ENCODE results near the gene DHRS3. TPM values are rescaled to one million over a fixed set of nuclear protein-coding genes. Genes with fewer than 3 reads are reported as not detected.

Gene DHRS3
- total and polyA plus RNA-seq, 2 of the 13 experiments (the other 11 are each of a cell fraction or from before 2014, with no cell fraction given): 48.5 to 90.5 TPM

GRCh38 chr1:12634156-12634555 lies 16.1 kb upstream of the DHRS3 start (continued):
- TF ChIP-seq ARID3A (IDR thresholded peaks at IDR 0.05; ENCODE audit: low read depth, low read length) (no peak), ZNF484 (CRISPR knock-in tag; IDR thresholded peaks at IDR 0.05; ENCODE audit: borderline replicate concordance, low read depth) (no peak), JARID2 (CRISPR knock-in tag; IDR thresholded peaks at IDR 0.05; ENCODE audit: insufficient replicate concordance) (no peak), ZNF768 (CRISPR knock-in tag; IDR thresholded peaks at IDR 0.05) (no peak), ZNF441 (CRISPR knock-in tag; IDR thresholded peaks at IDR 0.05; ENCODE audit: borderline replicate concordance) (no peak), ZNF3 (CRISPR knock-in tag; IDR thresholded peaks at IDR 0.05) (no peak), POLR2G (IDR thresholded peaks at IDR 0.05; ENCODE audit: low read depth, low read length) (no peak), FOXP1 (IDR thresholded peaks at IDR 0.05) (no peak), FOXP1 (CRISPR knock-in tag; IDR thresholded peaks at IDR 0.05) (no peak)

GRCh38 chr1:12631571-12631970 lies 13.6 kb upstream of the DHRS3 start:
- ChIA-PET POLR2A (interaction anchor here (0.9 to 1.7 kb wide), 4 partner anchors 13 to 33 kb away, joined by 3 to 7 read pairs (median 4); no protein-coding TSS in a partner anchor), CTCF (ENCODE audit: low intra/inter-chr PET ratio, low total read pairs) (no interaction called here)

More at GRCh38 chr1:12631571-12631970, 13.6 kb upstream of the DHRS3 start:
- Histone ChIP-seq H3K9ac (ENCODE audit: insufficient read depth, low read depth, low read length) (no peak overlapping the region), H3K79me2 (ENCODE audit: insufficient read depth, low read length) (no peaks in the 10 kb centered on the region), H2AFZ (ENCODE audit: low read length) (no peak overlapping the region), H4K20me1 (ENCODE audit: insufficient read depth, low read length) (no peaks in the 10 kb centered on the region), H3K4me2 (ENCODE audit: low read depth, low read length) (no peak overlapping the region), H3K4me1 (ENCODE audit: insufficient read depth, low read length) (peaks cover 16% of the 10 kb centered on the region), H3K36me3 (replicated peaks in 1 of 2; ENCODE audit: control insufficient read depth in 1 of 2, insufficient read depth in 2 of 2, low read length in 2 of 2) (no peaks in the 10 kb centered on the region), H3K9me3 (ENCODE audit: low read length) (no peaks in the 10 kb centered on the region), H3K27me3 (ENCODE audit: control insufficient read depth in 1 of 2, insufficient read depth in 2 of 2, low read length in 2 of 2) (peaks cover 0 to 11% of the 10 kb centered on the region in 2 experiments; a peak in 2 of 5 replicates), H3K27ac (ENCODE audit: extremely low read length, insufficient read depth, low read length) (no peak overlapping the region), H3K4me3 (replicated peaks in 1 of 3; ENCODE audit: insufficient read depth in 1 of 3, low read depth in 2 of 3, low read length in 3 of 3) (no peak overlapping the region)
- TF ChIP-seq ZNF33B (CRISPR knock-in tag; IDR thresholded peaks at IDR 0.05) (no peak), ETS1 (CRISPR knock-in tag; IDR thresholded peaks at IDR 0.05) (no peak), HOXD1 (CRISPR knock-in tag; IDR thresholded peaks at IDR 0.05) (no peak), ZNF367 (CRISPR knock-in tag; IDR thresholded peaks at IDR 0.05; ENCODE audit: borderline replicate concordance) (no peak), ZNF839 (CRISPR knock-in tag; IDR thresholded peaks at IDR 0.05; ENCODE audit: borderline replicate concordance) (no peak), TSC22D2 (CRISPR knock-in tag; IDR thresholded peaks at IDR 0.05; ENCODE audit: borderline replicate concordance) (no peak), ARHGAP35 (CRISPR knock-in tag; IDR thresholded peaks at IDR 0.05; ENCODE audit: borderline replicate concordance) (no peak), ZNF766 (CRISPR knock-in tag; IDR thresholded peaks at IDR 0.05; ENCODE audit: borderline replicate concordance) (no peak)
- WGBS (ENCODE audit: low lambda C conversion rate): 70% methylated on average over 3 of the region's 8 CpGs
- in situ Hi-C loops (cut with HindIII; ENCODE audit: extremely low pct_ligation_motif_present, low pct_unique_long_range_greater_than_20kb): no loop called here
- FAIRE-seq: no peak
- no peak for DNase-seq (ENCODE audit: low spot score)
- no TSS peak for BruUV-seq (replicated peaks)
- ATAC-seq: no peak
- intact Hi-C loops (cut with micrococcal nuclease; ENCODE audit: unreplicated experiment): no loop called here
